AG04450 (cell line): Measurements from ENCODE around the gene GPR82. TPM values are rescaled to one million over a fixed set of nuclear protein-coding genes. Genes with fewer than 3 reads are reported as not detected.
"Not testable (repeated sequence)": the region's sequence is repeated elsewhere in the genome, so short reads cannot be mapped to it uniquely, and the experiment has no call there.

Experiments
- CTCF ChIA-PET: fragments of 300-600, 350-600 bp; formaldehyde crosslinking; extraction: SDS; loops from one replicate; lab custom pipeline; 2022; ENCODE audit warnings: antibody characterized with exemption, inconsistent platforms; lab: Charles Lee
- POLR2A ChIA-PET: fragments of 350-600 bp; formaldehyde crosslinking; extraction: SDS; loops from one replicate; lab custom pipeline; 2021; ENCODE audit warnings: antibody characterized with exemption, inconsistent platforms; lab: Yijun Ruan, JAX
- DNase-seq: peaks from one replicate; pipeline ENCODE4 v3.0.0-alpha.2; 2011; ENCODE audit warnings: low read depth, low spot score
- H3K27ac ChIP-seq: one replicate; pipeline ENCODE4 v1.5.1; 2012; ENCODE audit warnings: low read depth, low read length, control low read depth
- H3K27me3 ChIP-seq: one replicate; pipeline ENCODE4 v1.6.0; 2012; ENCODE audit warnings: low read length; ENCODE audit not compliant: control insufficient read depth, insufficient read depth
- H3K4me3 ChIP-seq: 2 replicates; pipeline ENCODE4 v1.5.1; 2011; ENCODE audit warnings: mild to moderate bottlenecking, low read depth, low read length, control low read depth
- H3K9me3 ChIP-seq: 2 replicates; pipeline ENCODE4 v1.5.1; 2012; ENCODE audit warnings: low read length; ENCODE audit not compliant: control insufficient read depth, insufficient read depth
- polyA minus RNA-seq: library from RNA; depleted of rRNA, polyadenylated mRNA; stranded (reverse); fragments of >200 nt; gene quantifications from 2 replicates; pipeline ENCODE4 v1.2.3, GENCODE V29; 2011; rRNA and poly(A)+ RNA removed
- polyA plus RNA-seq: library from polyadenylated mRNA; depleted of rRNA; stranded (reverse); fragments of >200 nt; gene quantifications from 2 replicates; pipeline ENCODE4 v1.2.3, GENCODE V29; 2011; rRNA removed
- TF ChIP-seq, protein P1 (sequence below): IDR thresholded peaks from 2 replicates; pipeline ENCODE4 v1.5.1; 2011; ENCODE audit warnings: low read depth, low read length, control low read depth, inconsistent platforms

GPR82 gene, protein sequence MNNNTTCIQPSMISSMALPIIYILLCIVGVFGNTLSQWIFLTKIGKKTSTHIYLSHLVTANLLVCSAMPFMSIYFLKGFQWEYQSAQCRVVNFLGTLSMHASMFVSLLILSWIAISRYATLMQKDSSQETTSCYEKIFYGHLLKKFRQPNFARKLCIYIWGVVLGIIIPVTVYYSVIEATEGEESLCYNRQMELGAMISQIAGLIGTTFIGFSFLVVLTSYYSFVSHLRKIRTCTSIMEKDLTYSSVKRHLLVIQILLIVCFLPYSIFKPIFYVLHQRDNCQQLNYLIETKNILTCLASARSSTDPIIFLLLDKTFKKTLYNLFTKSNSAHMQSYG
- polyA plus RNA-seq, result not detected in 2 replicates
- not detected in 2 replicates for polyA minus RNA-seq

DNA sequence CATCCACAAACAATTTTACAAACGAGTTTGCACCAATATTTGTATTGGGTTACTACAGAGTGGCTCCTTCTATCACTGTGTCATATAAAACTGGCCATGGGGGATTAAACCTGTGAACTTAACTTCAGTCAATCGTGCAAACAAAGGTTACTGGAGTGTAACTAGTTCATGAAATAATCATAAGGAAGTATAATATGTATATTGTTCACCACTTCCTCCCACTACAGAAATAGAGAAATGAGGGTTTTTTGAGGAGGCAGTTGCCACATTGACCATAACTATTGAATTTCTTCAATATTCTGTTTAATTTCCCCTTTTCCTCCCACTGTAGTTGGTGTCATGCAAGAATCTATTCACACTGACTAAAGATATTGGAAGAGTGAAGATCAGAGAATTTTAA lies at the start of gene GPR82:
Gene GPR82, plus strand, starts transcription at position 356 of the 400 bp plus-strand sequence. CDS start 2,846 bp downstream, outside the sequence.
- Histone ChIP-seq H3K4me3 (no peak within 1 kb of the TSS), H3K9me3 (no peaks in the 10 kb centered on the region), H3K27me3 (no peaks in the 10 kb centered on the region), H3K27ac (no peak within 1 kb of the TSS)
- TF ChIP-seq, protein P1, sequence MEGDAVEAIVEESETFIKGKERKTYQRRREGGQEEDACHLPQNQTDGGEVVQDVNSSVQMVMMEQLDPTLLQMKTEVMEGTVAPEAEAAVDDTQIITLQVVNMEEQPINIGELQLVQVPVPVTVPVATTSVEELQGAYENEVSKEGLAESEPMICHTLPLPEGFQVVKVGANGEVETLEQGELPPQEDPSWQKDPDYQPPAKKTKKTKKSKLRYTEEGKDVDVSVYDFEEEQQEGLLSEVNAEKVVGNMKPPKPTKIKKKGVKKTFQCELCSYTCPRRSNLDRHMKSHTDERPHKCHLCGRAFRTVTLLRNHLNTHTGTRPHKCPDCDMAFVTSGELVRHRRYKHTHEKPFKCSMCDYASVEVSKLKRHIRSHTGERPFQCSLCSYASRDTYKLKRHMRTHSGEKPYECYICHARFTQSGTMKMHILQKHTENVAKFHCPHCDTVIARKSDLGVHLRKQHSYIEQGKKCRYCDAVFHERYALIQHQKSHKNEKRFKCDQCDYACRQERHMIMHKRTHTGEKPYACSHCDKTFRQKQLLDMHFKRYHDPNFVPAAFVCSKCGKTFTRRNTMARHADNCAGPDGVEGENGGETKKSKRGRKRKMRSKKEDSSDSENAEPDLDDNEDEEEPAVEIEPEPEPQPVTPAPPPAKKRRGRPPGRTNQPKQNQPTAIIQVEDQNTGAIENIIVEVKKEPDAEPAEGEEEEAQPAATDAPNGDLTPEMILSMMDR, result no peak
- no peak for DNase-seq
- ChIA-PET POLR2A (no interaction called here), CTCF (no interaction called here)

DNA sequence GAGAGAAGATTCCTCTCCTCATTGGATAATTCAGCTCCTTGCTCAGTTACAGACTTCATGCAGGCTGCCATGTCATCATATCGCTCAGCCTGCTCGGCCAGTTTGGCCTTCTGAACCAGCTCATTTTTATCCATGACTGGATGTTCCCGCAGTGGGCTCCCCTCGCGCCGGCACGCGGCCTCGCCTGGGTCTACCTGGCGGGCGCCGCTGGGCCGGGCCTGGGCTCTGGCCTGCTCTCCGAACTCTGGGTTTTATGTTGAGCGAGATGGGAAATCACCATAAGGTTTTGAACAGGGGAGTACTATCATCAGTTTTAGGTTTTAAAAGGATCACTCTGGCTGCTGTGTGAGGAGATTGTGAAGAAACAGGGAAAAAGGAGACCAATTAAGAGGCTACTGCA lies 47.6 kb upstream of the GPR82 start:
- POLR2A ChIA-PET, DNase-seq, H3K27ac ChIP-seq, H3K27me3 ChIP-seq, H3K9me3 ChIP-seq, CTCF ChIA-PET, H3K4me3 ChIP-seq: not testable (repeated sequence)

DNA sequence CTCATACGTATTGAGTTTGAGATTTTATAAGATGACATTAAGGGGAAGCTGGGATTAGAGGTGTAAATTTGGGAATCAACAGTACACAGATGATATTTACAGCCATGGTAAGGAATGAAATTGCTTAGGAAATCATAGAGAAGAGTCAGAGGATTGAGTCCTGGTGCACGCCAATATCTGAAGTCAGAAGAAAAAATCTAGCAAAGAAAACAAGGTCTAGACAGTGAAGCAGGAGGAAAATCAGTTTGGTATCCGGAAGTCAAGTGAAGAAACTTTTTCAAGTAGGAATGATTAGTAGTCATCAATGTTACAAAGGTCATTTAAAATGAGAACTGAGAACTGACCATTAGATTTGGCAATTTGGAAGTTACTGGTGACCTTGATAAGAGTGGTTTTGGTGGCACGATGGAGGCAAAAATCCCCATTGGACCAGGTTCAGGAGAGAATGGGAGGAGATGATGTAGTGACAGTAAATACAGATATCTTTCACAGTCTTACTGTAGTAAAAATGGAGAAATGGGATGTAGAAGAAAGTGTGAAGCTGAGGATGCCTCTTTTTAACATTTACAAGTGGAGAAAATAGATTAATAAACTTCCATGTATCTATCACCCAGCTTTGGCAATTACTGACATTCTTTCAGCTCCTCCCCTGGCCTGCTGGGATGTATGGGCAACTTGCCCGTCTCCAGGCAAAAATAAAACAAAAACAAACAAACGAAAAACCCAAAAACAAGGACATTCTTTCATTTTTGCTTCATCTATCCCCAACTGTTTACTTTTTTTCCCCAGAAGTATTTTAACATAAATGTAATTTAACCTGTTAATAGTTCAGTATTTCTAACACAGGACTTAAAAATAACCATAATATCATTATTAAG lies 46.6 kb upstream of the GPR82 start:
- Histone ChIP-seq H3K27ac (no peak overlapping the region), H3K9me3 (no peaks in the 10 kb centered on the region), H3K4me3 (no peak overlapping the region), H3K27me3 (no peaks in the 10 kb centered on the region)
- TF ChIP-seq, protein P1, result no peak
- no peak for DNase-seq
- CTCF ChIA-PET, result no interaction called here
- POLR2A ChIA-PET, result no interaction called here

DNA sequence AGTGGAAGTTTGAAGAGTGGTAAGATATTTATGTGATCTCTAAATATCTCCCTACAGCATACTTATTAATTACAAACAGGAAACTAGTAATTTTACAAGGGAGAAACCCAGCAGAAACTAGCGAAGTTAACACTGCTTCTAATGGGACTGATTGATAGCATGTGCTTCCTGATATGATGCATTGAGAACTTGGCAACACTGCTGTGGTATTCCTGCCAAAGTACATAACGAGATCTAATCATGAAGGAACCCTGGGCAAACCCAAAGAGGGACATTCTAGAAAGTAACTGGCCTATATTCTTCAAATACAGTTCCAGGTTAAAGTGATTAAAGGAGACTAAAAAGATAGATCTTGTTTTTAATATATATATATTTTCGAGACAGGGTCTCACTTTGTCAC lies 39.8 kb upstream of the GPR82 start:
- Histone ChIP-seq H3K4me3 (no peak overlapping the region), H3K27ac (no peak overlapping the region), H3K27me3 (no peaks in the 10 kb centered on the region), H3K9me3 (no peaks in the 10 kb centered on the region)
- TF ChIP-seq, protein P1, result no peak
- no peak for DNase-seq
- CTCF ChIA-PET, result no interaction called here
- POLR2A ChIA-PET, result no interaction called here

DNA sequence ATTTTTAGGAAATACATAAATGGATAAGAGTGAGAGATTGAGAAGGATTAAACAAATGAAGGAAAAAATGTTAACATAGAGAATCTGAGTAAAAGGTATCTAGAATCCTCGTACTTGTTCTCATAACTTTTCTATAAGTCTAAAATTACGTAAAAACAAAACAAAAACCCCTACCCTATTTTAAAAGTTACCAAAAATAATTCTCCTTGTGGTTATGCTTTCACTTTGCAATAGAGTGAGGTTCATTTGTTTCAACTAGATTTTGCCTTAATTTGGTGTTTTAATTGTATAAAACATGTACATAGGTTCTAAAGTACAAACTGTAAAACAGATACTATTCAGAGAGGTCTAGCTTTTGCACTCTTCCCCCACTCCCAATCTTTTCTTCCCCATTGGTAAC lies 39.0 kb upstream of the GPR82 start:
- no peak for DNase-seq
- TF ChIP-seq, protein P1, result no peak
- no peak overlapping the region for H3K4me3 ChIP-seq
- H3K27me3 ChIP-seq, result no peaks in the 10 kb centered on the region
- ChIA-PET CTCF (no interaction called here), POLR2A (no interaction called here)
- H3K27ac ChIP-seq, result no peak overlapping the region
- no peaks in the 10 kb centered on the region for H3K9me3 ChIP-seq
